ENCODE data around the gene KRT77. TPM values are rescaled to one million over a fixed set of nuclear protein-coding genes. Genes with fewer than 3 reads are reported as not detected.

KRT77 gene
- total RNA-seq, 1 experiment from 2014 or later: not detected

DNA sequence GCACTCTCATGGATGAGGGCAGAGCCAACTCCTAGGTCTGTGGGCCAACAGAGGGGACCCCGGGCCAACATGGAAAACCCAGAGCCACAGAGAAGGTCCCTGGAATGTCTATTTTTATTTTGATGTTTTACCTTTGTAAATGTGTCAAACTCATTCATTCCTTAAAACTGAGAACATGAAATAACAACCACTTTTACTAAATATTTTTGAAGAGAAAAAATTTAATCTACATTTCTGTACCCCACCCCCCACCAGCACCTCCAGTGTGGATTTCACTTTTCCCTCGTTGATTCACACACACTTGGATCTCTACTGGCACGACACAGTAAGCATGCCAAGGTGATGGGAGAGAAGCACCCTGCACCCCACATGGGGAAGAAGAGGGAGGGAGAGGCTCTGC is 6.7 kb downstream of the KRT77 start:
- TF ChIP-seq, protein P1, sequence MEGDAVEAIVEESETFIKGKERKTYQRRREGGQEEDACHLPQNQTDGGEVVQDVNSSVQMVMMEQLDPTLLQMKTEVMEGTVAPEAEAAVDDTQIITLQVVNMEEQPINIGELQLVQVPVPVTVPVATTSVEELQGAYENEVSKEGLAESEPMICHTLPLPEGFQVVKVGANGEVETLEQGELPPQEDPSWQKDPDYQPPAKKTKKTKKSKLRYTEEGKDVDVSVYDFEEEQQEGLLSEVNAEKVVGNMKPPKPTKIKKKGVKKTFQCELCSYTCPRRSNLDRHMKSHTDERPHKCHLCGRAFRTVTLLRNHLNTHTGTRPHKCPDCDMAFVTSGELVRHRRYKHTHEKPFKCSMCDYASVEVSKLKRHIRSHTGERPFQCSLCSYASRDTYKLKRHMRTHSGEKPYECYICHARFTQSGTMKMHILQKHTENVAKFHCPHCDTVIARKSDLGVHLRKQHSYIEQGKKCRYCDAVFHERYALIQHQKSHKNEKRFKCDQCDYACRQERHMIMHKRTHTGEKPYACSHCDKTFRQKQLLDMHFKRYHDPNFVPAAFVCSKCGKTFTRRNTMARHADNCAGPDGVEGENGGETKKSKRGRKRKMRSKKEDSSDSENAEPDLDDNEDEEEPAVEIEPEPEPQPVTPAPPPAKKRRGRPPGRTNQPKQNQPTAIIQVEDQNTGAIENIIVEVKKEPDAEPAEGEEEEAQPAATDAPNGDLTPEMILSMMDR (conservative IDR thresholded peaks at IDR 0.05; ENCODE audit: low read depth, low read length): no peak
- TF ChIP-seq EZH2 (IDR thresholded peaks at IDR 0.05; ENCODE audit: low read length, unreplicated experiment): no peak
- no peak for TF ChIP-seq EZH2phosphoT487 (IDR thresholded peaks at IDR 0.05; ENCODE audit: borderline replicate concordance, low read length)
- Histone ChIP-seq H3K9ac (ENCODE audit: low read length) (no peak overlapping the region), H3K79me2 (ENCODE audit: low read length) (no peaks in the 10 kb centered on the region), H3K4me2 (ENCODE audit: low read length) (no peak overlapping the region), H4K20me1 (ENCODE audit: low read length) (no peaks in the 10 kb centered on the region), H2AFZ (ENCODE audit: low read length) (no peak overlapping the region), H3K27ac (ENCODE audit: low read length) (no peak overlapping the region), H3F3A (ENCODE audit: low read length, unreplicated experiment) (no peaks in the 10 kb centered on the region), H3K27me3 (ENCODE audit: low read length) (peaks cover 34% of the 10 kb centered on the region; the same call in 1 of the 2 replicates), H3K9me3 (ENCODE audit: low read length) (no peaks in the 10 kb centered on the region), H3K36me3 (ENCODE audit: low read depth, low read length) (no peaks in the 10 kb centered on the region), H3K4me1 (ENCODE audit: insufficient read depth, low read length) (no peaks in the 10 kb centered on the region), H3K4me3 (ENCODE audit: low read length) (no peak overlapping the region), H3K9me2 (replicated peaks; ENCODE audit: low read length) (no peaks in the 10 kb centered on the region)
- intact Hi-C loops (cut with micrococcal nuclease): no loop called here
- DNase-seq (no peak), ATAC-seq (no peak)
- no TSS peak for BruUV-seq (replicated peaks)
- CTCF ChIA-PET: no interaction called here
- POLR2A ChIA-PET (ENCODE audit: unreplicated experiment): no interaction called here

DNA sequence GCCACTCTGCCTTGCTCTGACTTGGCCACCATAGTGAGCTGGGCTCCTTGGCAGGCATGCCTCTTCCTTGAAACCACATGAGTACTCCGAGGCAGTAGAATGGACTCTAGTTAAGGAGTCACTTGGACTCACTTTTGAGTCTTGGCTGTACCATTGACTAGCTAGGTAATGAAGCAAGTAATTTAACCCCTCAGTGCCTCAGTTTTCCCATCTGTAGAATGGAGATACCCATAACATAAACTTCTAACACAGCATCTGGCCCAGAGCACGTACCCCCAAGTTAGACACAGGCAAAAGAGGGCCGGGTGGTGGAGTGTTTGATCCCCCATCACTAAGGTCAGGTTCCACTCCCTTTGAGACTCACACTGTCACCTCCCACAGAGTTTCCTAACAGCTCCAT is 8.3 kb downstream of the KRT77 start:
- no peaks in the 10 kb centered on the region for H3K9me3 ChIP-seq (ENCODE audit: low read length)
- intact Hi-C loops (cut with micrococcal nuclease): no loop called here
- H3K9me2 ChIP-seq (replicated peaks; ENCODE audit: low read length): no peaks in the 10 kb centered on the region
- no peak overlapping the region for H3K4me2 ChIP-seq (ENCODE audit: low read length)
- no peak for DNase-seq
- no peak overlapping the region for H3K4me3 ChIP-seq (ENCODE audit: low read length)
- no peak for ATAC-seq
- no peak overlapping the region for H3K9ac ChIP-seq (ENCODE audit: low read length)
- ChIA-PET POLR2A (ENCODE audit: unreplicated experiment) (no interaction called here), CTCF (no interaction called here)
- H2AFZ ChIP-seq (ENCODE audit: low read length): no peak overlapping the region
- BruUV-seq (replicated peaks): no TSS peak
- peaks cover 3% of the 10 kb centered on the region; the same call in 1 of the 2 replicates for H3K4me1 ChIP-seq (ENCODE audit: insufficient read depth, low read length)
- no peaks in the 10 kb centered on the region for H3K36me3 ChIP-seq (ENCODE audit: low read depth, low read length)
- H3K27ac ChIP-seq (ENCODE audit: low read length): no peak overlapping the region
- H3K27me3 ChIP-seq (ENCODE audit: low read length): peaks cover 47% of the 10 kb centered on the region
- no peaks in the 10 kb centered on the region for H3F3A ChIP-seq (ENCODE audit: low read length, unreplicated experiment)
- TF ChIP-seq, protein P1 (conservative IDR thresholded peaks at IDR 0.05; ENCODE audit: low read depth, low read length): no peak
- H4K20me1 ChIP-seq (ENCODE audit: low read length): no peaks in the 10 kb centered on the region
- H3K79me2 ChIP-seq (ENCODE audit: low read length): no peaks in the 10 kb centered on the region

DNA sequence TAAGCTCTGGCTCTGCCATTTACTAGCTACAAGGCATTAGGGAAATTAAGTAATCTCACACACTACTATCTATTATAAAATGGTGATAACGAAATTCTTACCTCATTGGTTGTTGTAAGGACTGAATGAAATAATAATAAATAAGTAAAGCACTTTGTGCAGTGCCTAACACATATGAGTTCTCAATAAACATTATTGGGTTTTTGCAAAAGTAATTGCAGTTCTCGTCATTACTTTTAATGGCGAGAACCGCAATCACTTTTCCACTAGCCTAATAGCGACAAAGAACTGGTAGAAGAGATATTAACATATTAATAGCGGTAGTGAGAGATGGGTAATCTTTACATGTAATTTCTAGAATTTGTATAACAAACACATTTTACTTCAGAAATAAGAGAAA is 9.2 kb downstream of the KRT77 start:
- BruUV-seq (replicated peaks): no TSS peak
- no peak for TF ChIP-seq EZH2phosphoT487 (IDR thresholded peaks at IDR 0.05; ENCODE audit: borderline replicate concordance, low read length)
- TF ChIP-seq, protein P1 (conservative IDR thresholded peaks at IDR 0.05; ENCODE audit: low read depth, low read length): no peak
- TF ChIP-seq EZH2 (IDR thresholded peaks at IDR 0.05; ENCODE audit: low read length, unreplicated experiment): no peak
- Histone ChIP-seq H3K9ac (ENCODE audit: low read length) (no peak overlapping the region), H3K4me3 (ENCODE audit: low read length) (no peak overlapping the region), H2AFZ (ENCODE audit: low read length) (no peak overlapping the region), H3K9me3 (ENCODE audit: low read length) (no peaks in the 10 kb centered on the region), H3K27me3 (ENCODE audit: low read length) (peaks cover 47% of the 10 kb centered on the region), H3K79me2 (ENCODE audit: low read length) (no peaks in the 10 kb centered on the region), H3K4me1 (ENCODE audit: insufficient read depth, low read length) (peaks cover 3% of the 10 kb centered on the region; the same call in 1 of the 2 replicates), H3K4me2 (ENCODE audit: low read length) (no peak overlapping the region), H4K20me1 (ENCODE audit: low read length) (no peaks in the 10 kb centered on the region), H3K27ac (ENCODE audit: low read length) (no peak overlapping the region), H3F3A (ENCODE audit: low read length, unreplicated experiment) (no peaks in the 10 kb centered on the region), H3K36me3 (ENCODE audit: low read depth, low read length) (no peaks in the 10 kb centered on the region), H3K9me2 (replicated peaks; ENCODE audit: low read length) (no peaks in the 10 kb centered on the region)
- intact Hi-C loops (cut with micrococcal nuclease): no loop called here
- ChIA-PET CTCF (no interaction called here), POLR2A (ENCODE audit: unreplicated experiment) (no interaction called here)
- no peak for ATAC-seq
- no peak for DNase-seq

Data from PC-3 (cell line).